NCI-H460 (cell line): Measurements from ENCODE around the gene PPP2R5E. TPM values are rescaled to one million over a fixed set of nuclear protein-coding genes. Genes with fewer than 3 reads are reported as not detected.

Source experiments
- DNase-seq: peaks from one replicate; pipeline ENCODE4 v3.0.0-alpha.2; 2016; ENCODE audit warnings: low read depth; ENCODE audit errors: extremely low read depth
- total RNA-seq: library from RNA; depleted of rRNA; stranded (reverse); fragments of >200 nt; shearing (Covaris generic); gene quantifications from 2 replicates; pipeline ENCODE4 v1.2.3, GENCODE V29; 2014

PPP2R5E gene
- total RNA-seq, 1 experiment from 2014 or later = 28.1 TPM

GRCh38 chr14:63474844-63475243, 68.3 kb downstream of the PPP2R5E start:
- no peak for DNase-seq

- DNase-seq = no peak
Measured at GRCh38 chr14:63474111-63474510, 69.1 kb downstream of the PPP2R5E start.

GRCh38 chr14:63472986-63473788, 70.0 kb downstream of the PPP2R5E start:
- peak; percentile 17 for DNase-seq

- DNase-seq = peak; percentile 49
Measured at GRCh38 chr14:63470962-63471793, 72.0 kb downstream of the PPP2R5E start.

- no peak for DNase-seq
Measured at GRCh38 chr14:63468294-63468693, 74.9 kb downstream of the PPP2R5E start.

- DNase-seq = no peak
Measured at GRCh38 chr14:63467440-63468072, 75.6 kb downstream of the PPP2R5E start.

GRCh38 chr14:63465347-63465746, 77.8 kb downstream of the PPP2R5E start:
- no peak for DNase-seq

- no peak for DNase-seq
Measured at GRCh38 chr14:63460680-63461369, 82.4 kb downstream of the PPP2R5E start.

GRCh38 chr14:63459738-63460137, 83.4 kb downstream of the PPP2R5E start:
- DNase-seq = no peak

- DNase-seq = no peak
Measured at GRCh38 chr14:63457498-63457897, 85.7 kb downstream of the PPP2R5E start.

GRCh38 chr14:63454863-63455622, 88.1 kb downstream of the PPP2R5E start:
- no peak for DNase-seq

GRCh38 chr14:63454436-63454835, 88.7 kb downstream of the PPP2R5E start:
- DNase-seq = no peak

GRCh38 chr14:63453443-63453936, 89.7 kb downstream of the PPP2R5E start:
- no peak for DNase-seq

GRCh38 chr14:63452796-63453195, 90.4 kb downstream of the PPP2R5E start:
- no peak for DNase-seq

GRCh38 chr14:63448841-63449240, 94.3 kb downstream of the PPP2R5E start:
- DNase-seq = no peak

- no peak for DNase-seq
Measured at GRCh38 chr14:63444588-63444987, 98.6 kb downstream of the PPP2R5E start.

GRCh38 chr14:63443988-63444387, 99.2 kb downstream of the PPP2R5E start:
- DNase-seq = no peak

GRCh38 chr14:63443361-63443760, 99.8 kb downstream of the PPP2R5E start:
- no peak for DNase-seq

- no peak for DNase-seq
Measured at GRCh38 chr14:63438065-63438757, 105.0 kb downstream of the PPP2R5E start.
